ENCODE measurements around the gene CTU2.

Gene CTU2

DNA sequence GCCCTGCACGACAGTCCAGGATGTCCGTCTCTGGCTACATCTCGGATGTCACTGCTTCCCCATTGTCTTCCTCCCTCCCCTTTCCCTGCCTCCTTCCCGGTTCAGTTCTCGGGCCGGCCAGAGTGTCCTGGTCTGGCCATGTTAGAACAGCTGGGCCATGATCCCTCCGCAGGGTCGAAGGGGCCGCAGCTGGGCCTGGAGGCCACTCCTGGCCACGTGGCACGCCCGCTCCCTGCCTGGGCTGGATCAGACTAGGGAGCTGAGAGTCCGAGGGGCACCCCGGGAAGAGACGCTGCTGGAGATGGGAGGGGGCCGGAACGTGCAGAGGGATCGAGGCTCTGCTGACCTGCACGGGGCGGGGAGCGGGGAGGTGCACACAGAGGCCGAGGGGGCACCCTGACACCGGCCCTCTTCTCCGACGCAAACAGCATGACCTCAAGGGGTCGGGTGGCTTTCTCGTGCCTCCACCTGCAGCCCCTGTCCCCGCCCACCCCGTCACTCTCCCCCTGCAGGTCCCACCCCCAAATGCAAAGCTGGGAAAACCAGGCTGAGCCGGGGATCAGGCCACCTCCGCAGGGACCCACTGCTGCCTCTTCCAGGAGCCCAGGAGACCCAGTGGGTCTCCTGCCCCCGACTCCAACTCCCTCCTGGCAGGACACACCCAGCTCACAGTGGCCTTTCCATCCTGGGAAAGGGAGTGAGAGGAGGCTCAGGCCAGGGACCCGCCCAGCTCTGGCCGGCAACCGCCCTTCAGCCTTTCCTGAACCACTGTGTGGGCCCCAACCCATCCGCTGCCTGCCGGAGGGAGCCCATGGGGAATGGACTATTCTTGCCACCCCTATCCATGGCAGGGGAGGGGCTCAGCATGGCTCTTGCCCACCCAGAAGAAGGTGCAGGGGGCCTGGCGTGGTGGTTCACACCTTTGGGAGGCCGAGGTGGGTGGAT is 38.5 kb downstream of the CTU2 start:
- no peak for DNase-seq

DNA sequence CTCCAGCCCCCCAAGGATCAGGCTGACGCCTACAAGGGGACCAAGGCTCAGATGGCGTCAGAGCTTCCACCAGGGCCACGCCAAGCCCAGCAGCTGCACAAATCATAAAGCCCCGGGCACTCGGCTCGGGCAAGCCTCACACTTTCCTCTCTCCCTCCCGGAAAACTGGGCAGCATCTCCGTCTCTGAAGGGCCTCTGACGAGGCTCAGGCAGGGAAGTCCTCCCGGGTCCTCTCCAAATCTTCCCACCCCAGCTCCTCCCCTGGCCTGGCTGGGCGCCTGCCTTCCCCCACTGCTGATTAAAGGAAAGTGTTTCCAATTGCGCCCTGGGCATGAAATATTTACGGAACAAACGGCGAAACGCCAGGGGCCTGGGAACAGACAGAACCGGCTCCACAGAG is 40.2 kb downstream of the CTU2 start:
- no peak for DNase-seq

DNA sequence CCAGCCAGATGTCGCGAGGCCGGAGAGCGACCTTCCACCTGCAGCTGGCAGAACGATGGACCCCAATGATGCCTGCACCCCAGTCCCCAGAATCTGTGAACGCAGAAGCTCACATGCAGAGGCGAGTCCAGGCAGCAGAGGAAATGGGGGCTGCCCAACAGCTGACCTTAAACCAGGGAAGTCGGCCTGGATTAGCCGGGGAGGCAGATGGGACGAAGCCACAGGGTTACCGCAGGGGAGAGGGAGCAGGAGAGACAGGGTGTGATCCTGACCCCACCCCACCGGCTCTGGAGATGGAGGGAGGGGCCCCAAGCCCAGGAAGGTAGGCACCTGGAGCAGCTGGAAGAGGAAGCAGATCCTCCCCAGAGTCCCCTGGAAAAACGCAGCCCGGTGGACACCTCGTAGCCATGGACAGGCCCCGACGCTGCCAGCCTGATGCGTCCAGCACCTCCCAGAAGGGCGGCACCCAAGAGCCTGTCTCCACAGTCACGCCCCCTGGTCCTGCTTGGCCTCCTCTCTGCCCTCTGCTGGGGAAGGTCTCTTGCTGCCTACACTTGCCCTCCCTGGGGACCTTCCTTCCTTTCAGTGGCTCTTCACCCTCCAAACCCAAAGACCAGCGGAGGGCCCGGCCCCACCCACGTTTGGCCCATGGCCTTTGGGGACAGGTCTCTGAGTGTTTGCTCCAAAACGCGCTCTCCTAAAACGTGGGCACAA is 41.4 kb downstream of the CTU2 start:
- DNase-seq, result peak; percentile 40 to 48

DNA sequence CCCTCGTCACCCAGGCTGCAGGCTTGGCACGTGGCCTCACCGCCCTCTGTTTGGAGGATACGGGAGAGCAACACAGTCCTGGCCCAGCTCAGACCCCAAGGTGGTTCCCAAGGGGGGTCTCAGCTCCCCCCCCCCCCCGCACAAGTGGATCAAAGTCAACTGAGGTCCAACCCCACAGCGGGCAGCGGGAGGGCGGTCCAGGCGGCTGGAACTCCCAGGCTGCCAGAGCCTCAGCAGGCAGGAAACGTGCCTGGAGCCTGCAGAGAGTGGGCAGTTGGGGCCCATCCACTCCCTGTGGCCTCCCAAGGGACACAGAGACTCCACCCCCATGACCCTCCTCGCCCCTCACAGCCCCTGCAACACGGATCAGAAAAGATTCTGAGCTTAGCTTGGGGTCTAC is 42.1 kb downstream of the CTU2 start:
- DNase-seq, result no peak

DNA sequence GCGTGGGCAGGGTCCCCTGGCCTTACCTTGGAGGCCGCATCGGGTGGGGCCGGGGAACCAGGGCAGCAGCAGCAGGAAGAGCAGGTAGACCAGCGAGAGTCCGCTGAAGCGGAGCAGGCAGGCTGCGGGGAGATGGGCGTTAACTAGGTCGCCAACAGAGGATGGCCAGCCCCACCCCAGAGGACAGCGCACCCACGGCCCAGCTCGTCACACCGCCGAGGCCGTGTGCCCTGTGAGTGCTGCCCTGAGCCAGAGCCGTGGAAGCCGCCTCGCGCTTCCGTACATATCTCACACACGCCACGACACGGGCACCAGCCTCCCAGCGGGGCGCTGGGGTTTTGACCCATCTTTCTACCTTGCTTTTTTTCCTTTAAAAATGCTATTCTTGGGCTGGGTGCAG is 43.1 kb downstream of the CTU2 start:
- DNase-seq, result no peak

DNA sequence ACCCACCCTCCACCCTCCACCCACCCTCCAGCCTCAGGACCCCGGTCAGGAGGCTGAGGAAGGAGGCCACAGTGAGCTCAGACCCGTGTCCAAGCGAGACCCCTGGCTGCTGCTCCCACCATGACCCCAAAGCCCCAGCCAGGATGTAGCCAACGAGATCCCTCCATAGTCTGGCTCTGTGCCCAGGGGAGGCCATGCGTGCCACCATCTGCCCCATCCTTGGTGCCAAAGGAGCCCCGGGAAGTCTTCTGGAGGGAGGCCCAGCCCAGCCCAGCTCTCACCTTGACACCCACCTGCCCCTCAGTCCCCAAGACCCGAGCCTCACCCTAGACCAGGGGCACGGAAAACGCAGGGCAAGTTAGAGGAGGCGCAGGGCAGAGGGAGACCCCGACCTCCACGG is 44.6 kb downstream of the CTU2 start:
- DNase-seq, result no peak

DNA sequence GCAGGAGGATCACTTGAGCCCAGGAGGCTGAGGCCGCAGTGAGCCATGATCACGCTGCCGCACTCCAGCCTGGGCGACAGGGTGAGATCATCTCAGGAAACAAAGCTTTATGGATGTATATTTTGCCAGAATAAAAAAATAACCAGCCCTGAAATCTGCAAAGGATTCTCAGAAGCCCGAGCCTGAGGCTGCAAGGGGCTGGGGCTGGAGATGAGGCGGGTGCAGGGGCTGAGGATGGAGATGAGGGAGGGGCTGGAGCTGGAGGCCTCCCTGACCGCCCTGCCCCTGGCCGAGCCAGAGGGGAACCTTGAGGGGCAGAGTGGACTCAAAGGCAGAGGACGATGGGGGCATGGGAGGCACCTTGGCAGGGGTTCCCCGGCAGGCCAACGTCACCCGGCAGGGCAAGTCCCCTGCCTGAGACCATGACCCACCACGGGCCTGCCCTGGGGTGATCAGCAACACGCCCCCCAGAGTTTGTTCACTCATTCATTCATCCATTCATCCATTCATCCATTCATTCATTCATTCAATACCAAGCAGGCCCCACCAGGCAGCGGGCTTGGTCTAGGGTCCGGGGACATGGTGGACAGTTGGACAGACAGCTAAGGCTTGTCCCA is 46.2 kb downstream of the CTU2 start:
- no peak for DNase-seq

DNA sequence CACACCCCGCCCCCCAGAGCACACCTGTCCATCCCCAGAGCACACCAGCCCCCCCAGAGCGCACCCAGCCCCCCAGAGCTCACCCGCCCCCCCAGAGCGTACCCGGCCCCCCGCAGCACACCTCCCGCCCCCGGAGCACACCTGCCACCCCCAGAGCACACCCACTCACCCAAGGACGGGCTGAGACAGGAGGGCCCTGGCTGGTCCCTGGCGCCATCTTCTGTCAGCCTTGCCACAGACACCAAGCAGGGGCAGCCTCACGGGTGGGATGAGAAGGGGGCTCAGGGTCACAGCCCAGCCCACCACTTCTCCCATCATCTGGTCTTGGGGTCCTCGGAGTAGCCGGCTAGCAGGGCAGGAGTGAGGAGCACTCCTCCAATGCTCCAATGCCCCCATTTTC is 46.9 kb downstream of the CTU2 start:
- DNase-seq, result no peak

DNA sequence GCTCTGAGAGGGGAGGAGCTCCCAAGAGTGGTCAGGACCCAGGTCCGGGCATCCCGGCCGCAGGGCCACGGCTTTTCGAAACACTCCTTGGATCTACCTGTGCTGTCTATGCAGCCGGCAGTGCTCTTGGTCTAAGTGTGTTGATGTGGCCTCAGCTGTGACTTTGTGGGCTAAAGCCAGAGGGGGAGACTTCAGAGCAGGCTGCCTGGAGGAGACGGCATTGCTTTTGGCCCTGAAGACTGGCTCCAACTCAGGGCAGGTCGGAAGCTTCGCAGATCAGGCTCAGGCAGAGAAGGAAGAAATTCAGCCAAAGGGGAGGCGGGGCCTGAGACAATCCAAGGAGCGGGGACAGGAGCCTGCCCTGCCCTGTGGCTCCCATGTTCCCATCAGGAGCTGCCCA is 47.3 kb downstream of the CTU2 start:
- DNase-seq, result no peak

DNA sequence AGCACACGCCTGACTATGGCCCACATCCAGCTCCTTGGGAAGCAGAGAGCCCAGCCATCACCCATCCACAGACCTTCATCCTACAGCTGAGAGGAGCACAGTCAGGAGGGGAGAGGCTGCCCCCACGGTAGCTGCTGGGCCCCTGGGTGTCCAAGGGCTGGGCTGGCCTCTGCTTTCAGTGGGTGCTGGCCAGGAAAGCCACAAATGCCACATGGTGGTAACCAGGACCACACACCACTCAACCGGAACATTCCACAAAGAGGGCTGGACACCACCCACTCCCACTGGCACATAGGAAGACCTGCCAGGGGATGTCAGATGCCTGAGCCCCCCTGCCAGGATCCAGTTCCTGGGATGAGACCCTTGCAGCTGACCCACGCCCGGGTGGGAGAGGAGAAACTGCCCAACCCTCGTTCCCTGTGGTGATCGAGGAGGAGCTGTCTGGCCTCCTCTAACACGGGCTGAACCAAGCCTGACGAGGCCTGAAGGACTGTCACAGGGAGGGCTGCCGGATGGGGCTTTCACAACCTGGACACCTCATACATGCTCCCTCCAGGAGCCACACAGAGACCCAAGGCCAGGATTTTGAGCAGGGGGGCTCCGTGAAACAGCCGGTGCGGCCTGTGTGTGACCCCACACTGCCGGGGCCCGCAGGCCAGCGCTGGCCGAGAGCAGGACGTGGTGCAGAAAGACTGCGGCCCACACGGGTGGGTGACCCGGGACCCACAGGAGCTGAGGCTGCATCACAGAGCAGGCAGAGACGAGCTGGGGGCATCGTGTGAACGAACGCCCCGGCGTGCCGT is 48.0 kb downstream of the CTU2 start:
- no peak for DNase-seq

DNA sequence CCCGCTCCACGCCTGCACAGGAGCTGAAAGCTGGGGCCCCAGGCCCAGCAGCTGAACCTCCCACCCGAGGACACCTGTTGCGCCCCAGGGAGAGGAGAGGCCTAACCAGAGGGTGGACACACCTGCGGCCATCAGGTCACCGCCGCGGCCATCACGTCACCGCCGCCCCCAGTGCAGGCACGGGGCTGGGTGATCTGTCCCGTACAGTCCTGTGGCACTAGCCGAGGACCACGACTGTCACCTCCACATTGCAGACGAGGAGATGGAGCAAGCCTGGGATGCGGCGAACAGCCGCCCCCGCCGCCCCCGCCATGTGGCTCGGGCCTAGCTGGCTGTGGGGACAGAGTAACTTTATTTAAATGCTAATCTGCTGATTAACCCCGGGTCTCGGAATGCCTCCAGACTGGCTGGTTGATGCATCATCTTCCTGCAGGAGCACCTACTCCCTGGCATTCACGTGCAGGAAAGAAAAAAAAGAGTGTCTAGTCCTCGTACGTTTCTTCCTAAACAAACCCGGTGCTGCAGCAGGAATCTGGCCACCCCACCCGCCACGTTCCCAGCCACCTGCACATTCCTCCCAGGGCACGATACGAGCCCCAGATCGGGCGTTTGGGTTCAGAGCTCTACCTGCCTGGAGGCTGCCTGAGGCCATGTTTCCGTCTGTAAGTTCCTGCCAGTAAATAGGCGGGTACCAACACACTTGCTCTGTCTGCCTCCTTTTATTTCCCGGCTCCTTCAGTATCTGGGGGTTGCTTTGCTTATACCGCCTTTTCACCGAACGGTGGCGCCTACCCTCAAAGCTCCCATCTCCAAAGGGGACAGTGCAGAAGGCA is 48.8 kb downstream of the CTU2 start:
- no peak for DNase-seq

DNA sequence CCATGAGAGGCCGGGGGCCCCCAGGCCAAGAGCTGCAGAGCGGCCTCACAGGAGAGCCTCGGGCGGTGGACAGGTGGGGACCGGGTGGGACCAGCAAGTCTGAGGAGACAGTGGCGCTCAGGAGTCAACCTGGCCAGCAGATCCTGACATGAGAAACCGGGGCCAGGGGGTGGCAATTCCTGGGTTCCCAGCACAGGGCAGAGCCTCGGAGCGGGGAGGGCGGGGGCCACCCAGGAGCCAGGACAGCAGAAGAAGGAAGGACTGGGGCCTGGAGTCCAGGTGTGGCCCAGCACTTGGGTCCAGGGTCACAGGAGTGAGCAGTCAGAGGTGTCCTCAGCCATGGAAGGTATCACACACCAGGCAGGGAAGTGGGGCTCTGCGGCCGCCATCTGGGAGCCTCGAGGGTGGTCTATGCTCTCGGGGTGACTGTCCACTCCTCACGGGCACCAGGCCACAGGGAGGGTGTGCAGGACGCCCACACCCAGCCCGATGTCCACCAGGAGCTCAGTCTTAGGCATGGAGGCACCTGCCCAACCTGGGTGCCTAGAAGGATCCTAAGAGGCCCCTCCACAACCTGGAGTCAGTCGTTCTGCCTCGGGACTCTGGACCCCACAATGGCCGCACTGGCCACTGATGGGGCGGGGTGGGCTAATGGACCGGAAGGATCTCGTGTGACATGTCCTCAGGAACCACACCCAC is 49.6 kb downstream of the CTU2 start:
- no peak for DNase-seq

DNA sequence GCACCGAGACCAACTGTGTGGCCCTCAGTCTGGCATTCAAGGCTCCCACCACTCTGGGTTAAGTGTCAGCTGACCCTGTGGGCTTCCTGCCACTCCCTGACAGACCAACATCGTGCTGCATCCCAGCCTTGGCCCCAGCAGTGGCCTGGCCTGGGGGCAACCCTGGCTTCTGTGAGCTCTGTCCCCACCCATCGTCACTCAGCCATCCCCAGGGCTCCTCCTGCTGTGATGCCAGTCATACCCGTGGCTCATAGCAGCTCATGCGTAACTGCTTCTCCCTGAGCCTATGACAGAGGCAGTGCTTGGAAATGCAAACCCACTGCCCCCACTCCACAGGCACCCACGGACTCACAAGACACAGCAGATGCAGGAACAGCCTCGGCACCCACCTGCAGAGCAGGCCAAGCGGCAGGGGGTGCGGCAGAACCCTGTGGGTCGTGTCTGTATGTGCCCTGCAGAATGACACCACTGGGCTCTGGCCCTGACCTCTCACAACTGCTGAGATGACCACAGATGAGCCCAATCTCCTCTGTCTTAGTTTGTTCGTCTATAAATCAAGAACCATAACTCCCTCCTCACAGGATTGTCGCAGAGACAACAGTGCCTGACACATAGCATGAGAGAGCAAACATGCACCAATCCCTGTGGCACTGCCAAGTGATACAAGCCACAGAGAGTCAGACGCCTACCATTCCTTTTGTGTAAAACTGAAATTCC is 52.1 kb downstream of the CTU2 start:
- DNase-seq, result no peak

DNA sequence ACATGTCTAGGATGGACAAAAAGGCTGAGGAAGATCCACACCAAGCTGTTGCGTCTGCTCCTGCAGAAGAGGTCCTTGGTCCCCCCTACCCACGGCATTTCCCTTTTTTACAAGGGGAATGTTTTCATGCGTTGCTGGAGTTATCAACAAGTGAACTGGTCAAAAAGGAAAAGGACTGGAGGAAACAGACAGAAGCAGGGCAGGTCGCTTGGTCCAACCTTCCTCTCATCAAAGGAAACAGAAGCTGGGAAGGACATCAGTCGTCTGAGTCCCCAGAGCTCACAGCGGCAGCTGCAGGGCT is 52.6 kb downstream of the CTU2 start:
- DNase-seq, result no peak

DNA sequence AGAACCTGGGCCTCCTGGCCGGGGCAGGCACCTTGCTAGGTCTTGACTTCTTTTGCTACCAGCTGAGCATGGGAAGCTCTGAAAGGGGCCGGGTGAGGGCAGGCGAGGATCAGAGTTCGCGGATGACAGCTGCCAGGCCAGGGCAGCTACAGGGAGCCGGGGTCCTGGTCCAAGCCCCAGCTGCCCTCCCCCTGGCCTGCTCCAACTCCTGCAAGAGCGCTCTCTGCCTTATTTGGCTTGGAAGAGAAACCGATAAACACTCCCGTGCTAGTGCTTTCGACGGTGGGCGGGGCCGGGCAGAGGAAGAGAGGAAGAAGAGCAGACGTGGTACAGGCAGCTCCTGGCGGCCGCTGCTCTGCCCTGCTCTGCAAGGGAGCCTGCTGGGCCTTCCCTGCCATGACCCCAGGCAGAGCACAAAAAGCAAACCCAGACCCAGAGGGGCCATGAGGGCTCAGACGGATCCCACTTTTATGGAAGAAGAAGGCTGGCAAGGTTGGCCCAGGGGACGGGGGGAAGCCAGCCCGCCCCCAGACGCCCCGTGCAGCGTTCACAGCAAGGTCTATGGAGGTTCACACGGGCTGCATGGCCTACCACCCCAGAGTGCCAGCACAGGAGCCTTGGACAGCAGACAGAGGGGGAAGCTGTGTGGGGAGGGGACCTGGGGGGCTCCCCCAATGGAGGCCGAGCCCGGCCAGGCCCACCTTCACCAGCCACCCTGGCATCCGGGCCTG is 53.1 kb downstream of the CTU2 start:
- DNase-seq, result peak in 1 of 2 donors; percentile 25

DNA sequence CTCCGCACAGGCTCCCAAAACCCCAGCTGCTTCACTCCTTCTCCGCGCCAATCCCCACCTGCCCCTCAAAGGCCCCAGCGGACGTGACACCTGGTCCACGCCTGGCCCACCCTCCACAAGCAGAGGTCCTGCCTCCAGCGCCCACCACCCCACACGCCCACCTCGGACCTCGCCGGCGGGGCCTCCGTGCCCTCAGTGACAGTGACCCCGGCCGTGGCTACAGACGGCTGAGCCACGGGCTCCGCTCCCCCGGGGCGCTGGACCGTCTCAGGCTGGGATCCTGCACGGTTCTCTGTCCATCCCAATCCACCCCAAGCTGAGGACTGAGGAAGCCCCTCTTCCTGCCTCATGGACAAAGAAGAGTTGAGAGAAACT is 53.7 kb downstream of the CTU2 start:
- no peak for DNase-seq

DNA sequence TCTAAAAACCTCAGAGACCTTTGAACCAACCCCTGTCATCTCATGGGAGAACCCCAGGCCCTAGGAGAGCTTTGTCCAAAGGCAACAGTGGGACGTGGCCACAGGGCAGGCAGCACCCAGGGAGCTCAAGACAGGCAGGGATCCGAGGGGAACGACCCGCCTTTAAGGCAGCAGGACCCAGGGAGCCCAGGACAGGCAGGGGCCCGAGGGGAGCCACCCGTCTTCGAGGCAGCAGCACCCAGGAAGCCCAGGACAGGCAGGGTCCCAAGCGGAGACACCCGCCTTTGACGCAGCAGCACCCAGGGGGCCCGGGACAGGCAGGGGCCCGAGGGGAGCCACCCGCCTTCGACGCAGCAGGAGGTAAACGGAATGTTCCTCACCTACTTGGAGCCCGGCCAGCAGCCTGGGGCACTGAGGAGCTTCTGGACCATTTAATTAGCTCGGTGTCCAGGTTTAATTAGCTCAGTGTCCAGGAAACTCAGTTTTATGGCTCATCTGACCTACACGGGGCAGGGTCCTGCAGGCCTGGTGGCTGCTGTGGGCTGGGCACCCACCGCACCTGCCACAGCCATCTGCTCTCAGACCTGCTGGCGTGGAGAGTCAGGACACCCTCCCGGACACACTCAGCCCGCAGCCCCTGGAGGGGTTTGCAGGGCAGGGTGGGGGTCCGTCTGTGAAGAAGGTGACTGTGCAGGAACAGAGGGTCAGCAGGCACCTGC is 54.3 kb downstream of the CTU2 start:
- DNase-seq, result no peak

DNA sequence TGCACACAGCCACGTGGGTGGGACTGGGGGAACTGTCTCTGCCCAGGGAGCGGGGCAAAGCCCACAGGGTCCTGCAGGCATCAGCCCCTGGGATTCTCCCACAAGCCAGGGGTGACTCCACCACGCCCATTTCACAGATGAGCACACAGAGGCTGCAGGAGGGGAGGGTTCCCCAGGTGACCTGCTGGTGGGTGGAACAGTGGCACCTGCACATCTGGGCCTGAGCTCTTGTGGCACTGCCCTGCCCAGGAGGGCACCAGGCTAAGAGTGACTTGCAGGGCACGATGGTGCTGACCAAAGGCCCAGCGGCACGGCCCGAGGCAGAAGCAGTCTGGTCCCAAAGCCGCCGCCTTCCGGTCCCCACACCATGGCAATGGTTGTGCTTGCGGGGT is 54.8 kb downstream of the CTU2 start:
- DNase-seq, result no peak

DNA sequence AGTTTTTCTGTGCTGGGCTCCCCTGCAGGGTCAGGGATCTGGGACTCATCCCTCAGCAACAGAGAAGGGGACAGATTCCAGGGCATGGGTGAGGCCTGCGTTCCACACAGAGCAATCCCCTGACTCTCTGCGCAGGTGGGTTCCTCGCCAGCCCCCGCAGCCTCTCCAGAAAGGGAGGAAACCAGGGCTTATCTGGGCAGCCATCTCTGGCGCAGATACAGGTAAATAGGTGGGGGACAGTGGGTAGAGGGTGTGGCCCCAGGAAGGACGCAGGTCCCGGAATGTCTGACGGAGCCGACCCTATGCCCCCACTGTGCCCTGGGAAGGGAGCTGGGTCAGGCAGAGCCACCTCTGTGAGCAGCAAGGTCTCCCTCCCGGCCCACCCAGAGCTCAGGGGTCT is 55.5 kb downstream of the CTU2 start:
- no peak for DNase-seq
